HG02970 (cell line): Measurements from ENCODE around the gene ZFP28.

Source experiments
- ATAC-seq: cut with Tn5 transposase; IDR thresholded peaks from one replicate; pipeline ENCODE4 v1.9.1; 2021; ENCODE audit warnings: mild to moderate bottlenecking, moderate library complexity, moderate number of reproducible peaks; ENCODE audit not compliant: unreplicated experiment, low FRiP score

Gene ZFP28

DNA sequence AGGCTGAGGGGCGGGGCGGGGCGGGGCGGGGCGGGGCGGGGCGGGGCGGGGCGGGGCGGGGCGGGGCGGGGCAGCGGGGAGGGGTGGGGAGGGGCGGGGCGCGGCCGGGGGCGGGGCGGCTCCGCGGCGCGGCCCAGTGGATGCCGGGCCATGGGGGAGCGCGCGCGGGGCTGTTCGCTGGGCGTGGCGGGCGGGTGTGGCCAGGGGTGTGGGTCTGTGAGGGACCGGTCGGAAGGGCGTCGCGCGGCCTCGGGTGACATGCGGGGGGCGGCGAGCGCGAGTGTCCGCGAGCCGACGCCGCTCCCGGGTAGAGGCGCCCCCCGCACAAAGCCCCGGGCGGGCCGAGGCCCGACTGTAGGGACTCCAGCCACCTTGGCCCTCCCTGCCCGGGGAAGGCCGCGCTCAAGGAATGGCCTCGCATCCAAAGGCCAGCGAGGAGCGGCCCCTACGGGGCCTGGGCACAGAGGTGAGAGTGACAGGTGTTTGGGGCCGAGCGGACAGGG lies at the start of gene ZFP28:
ZFP28 (plus strand) TSS at position 188 of the 503 bp plus-strand sequence; CDS start at position 259, 71 bp downstream.
- ATAC-seq = peak; percentile 35

DNA sequence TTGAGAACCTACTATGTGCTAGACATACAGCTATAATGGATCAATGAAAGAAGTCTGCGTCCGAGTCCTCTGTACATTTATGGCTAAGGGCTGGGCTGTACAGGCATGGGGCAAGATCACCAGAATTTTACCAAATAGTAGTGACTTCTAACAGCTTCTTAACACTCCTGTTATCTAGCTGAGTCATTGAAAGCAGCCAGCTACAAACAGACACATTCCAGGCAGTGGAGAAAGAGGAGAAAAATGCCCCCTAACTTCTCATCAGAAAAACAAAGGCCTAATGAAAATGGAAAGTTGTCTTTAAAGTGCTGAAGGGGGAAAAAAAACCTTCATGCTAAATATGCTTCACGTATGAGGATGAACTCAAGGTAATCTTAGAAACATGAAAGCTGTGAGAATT lies 47.3 kb upstream of the ZFP28 start:
- ATAC-seq = no peak

DNA sequence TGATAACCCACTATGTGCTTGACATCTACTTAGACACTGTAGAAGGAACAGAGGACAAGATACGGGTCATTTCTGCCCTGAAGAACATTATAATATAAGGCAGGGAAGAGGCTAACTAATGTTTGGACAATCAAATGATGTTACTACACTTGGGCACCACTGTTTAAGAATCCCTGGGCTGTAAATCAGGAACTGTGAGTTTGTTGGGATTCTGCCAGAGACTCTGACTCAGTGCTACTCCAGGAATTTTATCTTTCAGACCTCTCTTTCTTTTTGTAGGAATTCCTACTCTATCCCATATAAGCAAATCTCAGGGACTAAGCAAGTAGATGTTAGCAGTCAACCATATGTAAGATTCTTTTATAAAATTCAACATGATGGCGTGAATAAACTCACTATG lies 34.2 kb upstream of the ZFP28 start:
- no peak for ATAC-seq

DNA sequence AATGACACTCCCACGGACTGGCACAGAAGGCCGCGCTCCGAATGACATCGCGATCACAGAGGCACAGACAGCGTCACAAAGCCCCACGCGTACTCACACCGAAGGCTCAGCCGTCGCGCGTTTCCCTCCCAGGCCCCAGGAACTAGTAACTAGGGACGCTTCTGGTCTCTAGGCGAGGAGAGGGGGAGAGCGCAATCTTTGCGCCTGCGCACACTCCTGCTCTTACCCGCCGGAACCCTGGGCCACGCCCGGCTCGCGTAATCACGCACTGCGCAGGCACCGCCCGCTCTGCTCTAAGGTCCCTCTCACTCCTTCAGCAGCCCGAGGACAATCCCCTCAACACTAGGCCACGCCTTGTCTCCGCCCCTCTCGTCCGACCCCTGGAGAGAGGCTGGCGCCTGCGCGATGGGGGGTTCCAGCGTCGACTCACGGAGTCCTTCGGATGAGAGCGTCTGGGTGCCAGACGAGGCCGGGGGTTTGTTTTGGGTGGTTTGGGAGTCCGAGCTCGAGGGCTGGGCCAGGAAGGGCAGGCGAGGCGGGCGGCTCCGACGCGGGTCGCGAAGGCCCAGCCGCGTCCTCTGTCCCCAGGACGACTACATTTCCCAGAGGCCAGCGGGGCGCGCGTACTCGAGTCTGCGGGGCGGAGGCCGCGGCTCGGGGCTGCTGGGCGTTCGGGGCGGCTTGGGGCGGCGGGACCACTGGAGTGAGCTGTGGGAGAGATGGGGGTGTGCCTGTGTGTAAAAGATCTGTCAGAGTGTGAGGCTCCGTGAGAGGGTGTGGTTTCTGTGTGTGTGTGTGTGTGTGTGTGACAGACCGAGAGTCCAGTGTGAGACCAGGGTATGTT lies 31.1 kb upstream of the ZFP28 start, which contains the start of gene ZNF471:
ZNF471 (plus strand) TSS at position 410 of the 844 bp plus-strand sequence. CDS start 3,717 bp downstream, outside the sequence.
- ATAC-seq = no peak

DNA sequence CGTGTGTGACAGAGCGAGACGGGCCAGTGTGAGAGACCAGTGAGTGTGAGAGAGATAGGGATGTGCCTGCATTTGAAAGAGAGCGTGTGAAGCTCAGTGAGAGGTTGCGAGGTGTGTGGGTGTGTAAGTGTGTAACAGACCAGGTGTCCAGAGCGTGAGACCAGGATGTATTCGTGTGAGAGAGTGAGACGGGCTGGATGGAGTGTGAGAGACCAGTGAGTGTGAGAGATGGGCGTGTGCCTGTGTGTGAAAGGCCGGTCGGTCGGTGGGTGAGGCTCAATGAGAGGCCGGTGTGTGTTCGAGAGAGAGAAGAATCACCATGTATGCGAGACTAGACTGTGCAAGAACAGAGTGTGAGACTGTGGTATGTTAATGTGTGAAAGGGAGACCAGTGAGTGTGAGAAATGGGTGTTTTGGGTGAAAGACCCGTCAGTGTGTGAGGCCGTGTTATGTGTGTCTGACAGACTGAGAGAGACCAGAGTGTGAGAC lies 30.4 kb upstream of the ZFP28 start:
- ATAC-seq = no peak

DNA sequence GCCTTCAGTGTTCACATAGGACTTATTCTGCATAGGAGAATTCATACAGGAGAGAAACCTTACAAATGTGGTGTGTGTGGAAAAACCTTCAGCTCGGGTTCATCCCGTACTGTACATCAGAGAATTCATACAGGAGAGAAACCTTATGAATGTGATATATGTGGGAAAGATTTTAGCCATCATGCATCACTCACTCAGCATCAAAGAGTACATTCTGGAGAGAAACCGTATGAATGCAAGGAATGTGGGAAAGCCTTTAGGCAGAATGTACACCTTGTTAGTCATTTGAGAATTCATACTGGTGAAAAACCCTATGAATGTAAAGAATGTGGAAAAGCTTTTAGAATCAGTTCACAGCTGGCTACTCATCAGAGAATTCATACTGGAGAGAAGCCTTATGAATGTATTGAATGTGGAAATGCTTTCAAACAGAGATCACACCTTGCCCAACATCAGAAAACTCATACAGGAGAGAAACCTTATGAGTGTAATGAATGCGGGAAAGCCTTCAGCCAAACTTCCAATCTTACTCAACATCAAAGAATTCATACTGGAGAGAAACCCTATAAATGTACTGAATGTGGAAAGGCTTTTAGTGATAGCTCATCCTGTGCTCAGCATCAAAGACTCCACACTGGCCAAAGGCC lies 13.4 kb upstream of the ZFP28 start:
- no peak for ATAC-seq

DNA sequence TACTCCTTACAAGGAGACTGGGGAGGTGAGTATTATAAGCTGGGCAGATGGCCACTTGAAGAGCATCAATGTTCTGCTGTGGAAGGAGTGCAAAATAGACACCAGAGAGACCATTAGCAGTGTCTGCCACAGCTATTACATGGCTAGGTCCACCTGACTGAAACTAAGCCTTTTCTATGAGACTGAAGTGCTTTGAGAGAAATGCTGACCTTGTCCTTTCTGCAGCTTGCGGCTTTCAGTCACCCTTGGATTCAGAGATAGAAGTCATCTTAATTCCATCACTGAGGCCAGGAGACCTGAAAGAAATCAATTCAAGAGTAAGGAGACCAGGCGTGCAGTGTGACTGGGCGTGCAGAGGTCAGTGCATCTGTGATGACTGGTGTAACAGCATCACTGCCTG lies 1.3 kb upstream of the ZFP28 start:
- no peak for ATAC-seq

DNA sequence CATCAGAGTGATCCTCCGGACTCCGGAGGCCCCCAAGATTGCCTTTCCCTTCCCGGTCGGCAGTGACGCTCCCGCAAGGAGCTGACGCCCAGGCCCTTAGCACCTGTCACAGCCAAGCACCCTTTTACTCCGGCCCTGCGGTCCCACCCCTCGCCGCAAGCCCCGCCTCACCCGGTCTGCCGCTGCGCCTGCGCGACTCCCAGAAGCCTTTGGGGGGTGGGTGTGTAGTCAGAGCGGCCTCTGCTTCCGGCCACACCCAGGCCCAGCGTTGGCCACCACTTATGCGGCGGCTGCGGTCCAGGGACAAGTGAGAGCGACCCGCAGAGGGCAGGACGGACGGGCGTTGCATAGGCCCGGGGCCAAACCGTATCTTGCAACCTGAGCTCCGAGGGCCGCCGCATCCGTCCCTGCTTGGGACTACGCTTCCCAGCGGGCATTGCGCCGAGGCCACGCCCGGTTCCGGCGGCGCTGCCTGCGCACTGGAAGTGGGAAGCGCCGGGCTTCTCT lies 441 bp upstream of the ZFP28 start:
- ATAC-seq = peak; percentile 89

DNA sequence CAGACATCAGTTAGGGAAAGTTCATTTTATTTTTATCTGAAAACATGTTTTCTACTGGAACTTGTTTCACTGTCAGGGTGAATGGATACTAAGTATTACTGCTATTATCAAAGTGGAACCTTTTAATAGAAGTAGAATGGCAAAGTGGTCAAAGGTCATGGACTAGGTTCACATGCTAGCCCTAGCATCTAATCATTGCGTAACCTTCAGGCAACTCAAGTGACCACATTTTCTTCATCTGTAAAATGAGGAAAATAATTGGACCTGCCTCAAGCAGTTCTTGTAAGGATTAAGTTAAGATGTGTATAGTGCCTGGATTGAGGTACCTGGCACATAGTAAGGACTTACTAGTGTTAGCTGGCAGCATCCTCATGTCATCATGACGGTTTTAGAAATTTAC lies 5.0 kb downstream of the ZFP28 start:
- no peak for ATAC-seq

DNA sequence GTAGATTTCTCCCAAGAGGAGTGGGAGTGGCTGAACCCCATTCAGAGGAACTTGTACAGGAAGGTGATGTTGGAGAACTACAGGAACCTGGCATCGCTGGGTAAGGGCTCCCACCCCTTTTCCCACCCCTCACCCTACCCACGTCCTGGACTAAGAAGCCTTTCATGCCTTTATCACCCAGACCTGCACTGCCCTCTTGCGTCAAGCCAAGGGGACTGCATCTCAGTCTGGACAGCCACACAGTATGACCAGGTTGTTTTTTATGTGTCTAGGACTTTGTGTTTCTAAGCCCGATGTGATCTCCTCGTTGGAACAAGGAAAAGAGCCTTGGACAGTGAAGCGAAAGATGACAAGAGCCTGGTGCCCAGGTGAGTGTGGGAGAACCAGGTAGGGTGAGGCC lies 8.8 kb downstream of the ZFP28 start:
- ATAC-seq = no peak

DNA sequence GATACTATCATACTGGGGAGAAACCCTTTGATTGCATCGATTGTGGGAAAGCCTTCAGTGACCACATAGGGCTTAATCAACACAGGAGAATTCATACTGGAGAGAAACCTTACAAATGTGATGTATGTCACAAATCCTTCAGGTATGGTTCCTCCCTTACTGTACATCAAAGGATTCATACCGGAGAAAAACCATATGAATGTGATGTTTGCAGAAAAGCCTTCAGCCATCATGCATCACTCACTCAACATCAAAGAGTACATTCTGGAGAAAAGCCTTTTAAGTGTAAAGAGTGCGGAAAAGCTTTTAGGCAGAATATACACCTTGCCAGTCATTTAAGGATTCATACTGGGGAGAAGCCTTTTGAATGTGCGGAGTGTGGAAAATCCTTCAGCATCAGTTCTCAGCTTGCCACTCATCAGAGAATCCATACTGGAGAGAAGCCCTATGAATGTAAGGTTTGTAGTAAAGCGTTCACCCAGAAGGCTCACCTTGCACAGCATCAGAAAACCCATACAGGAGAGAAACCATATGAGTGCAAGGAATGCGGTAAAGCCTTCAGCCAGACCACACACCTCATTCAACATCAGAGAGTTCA lies 15.6 kb downstream of the ZFP28 start:
- no peak for ATAC-seq

DNA sequence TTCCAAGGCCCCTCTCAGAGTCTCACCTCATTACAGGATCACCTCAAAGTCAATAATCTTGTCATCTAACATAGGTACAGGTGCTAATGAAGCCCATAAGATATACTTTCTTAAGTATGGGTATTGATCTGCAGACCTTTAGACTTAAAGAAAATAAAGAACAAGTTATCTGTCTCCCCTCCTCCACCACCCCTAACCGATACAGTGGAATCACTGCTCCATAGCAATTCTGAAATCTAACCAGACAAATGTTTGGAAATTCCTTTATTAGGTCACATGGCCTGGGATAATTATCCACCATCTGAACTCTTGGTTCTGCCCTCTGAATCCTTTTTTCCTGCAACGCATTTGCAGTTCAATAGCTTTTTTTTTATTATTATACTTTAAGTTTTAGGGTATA lies 24.0 kb downstream of the ZFP28 start:
- ATAC-seq = no peak

DNA sequence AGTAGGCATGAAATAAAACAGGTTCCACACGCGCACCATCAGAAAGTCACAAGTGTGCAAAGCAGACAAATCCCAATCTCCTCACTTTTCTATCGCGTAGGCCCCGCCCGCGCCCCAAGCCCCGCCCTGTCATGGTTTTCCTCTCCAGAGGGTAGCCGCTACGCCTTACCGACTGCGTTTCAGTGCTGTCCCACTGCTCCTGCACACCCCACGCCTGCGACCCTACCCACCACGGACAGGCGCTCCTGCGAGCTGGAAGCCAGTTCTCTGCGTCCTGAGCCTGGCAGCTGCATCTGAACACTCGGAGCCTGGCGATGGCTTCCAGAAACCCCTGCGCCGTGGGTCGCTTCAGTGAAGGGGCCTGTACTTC lies 28.1 kb downstream of the ZFP28 start:
- ATAC-seq = peak; percentile 19

DNA sequence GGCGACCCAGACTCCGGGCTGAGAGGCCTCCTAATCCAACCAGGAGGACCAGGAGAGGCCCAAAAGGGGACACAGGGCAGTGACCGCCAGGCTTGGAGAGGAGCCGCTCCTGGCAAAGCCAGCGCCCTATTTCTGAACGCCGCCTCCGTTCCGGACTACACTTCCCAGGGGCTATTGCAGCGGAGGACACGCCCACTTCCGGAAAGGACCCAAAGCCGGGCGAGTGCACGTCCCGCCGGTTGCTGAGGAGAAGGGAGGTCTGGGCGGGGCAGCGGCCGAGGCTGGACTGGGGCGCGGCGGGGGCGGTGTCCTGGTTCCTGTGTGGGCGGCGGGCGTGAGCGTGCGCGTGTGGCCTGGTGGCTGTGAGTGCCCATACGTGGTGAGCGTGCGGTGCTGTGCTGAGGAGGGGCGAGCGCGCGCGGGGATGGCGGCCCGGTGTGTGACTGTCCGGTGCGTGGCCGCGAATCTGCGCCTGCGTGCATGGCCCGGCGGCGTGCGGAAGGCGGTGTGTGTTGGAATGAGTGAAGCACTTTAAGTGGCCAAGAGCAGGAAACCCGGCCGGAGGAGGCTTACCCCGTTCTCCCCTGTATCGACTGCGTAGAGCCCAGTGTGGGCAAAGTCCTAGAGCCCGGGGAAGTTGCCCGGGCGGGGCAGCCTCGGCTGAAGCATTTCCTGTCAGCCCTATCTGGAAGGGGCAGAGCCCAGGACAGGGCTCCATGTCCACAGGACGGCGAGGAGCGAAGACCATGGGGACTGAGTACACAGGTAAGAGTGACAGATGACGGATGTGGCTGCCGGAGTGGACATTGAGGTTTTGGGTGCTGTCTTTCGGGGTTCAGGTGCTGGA lies 28.7 kb downstream of the ZFP28 start, which contains the start of gene ZNF470:
ZNF470 (plus strand) TSS at position 195 of the 847 bp plus-strand sequence. CDS start 2,844 bp downstream, outside the sequence.
- ATAC-seq = peak; percentile 97

DNA sequence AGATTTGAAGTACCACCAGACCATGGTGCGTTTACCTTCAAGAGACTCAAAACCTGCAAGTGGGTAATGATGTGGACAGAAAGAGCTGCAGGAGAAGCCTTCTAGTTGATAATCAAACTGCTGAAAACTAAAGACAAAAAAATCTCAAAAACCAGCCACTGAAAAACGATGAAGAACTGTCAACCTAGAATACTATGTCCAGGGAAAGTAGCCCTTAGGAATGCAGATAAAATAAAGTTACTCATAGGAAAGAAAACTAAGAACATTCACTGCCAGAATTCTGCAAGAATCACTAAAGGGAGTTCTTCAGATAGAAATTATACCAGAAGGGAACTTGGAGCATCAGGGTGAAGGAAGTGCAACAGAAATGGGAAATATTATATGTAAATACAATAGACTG lies 33.8 kb downstream of the ZFP28 start:
- no peak for ATAC-seq

DNA sequence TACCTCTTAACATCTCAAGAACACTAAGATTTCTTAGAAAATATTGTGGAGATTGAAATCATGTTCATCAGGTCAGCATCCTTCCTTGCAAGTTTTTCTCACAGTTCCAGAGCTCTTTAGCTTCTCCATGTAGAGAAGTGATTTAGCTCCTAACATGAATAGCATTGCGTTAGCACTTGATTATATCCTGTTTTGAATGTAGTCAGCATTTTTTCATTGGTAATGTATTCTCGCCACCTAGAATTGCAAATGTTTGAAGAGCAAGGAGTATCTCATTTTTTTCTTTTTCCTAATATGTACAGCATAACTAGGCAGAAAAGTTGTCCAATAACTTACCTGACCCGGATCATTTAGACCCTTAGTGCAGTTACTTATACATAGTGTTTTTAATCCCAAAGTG lies 35.2 kb downstream of the ZFP28 start:
- no peak for ATAC-seq

DNA sequence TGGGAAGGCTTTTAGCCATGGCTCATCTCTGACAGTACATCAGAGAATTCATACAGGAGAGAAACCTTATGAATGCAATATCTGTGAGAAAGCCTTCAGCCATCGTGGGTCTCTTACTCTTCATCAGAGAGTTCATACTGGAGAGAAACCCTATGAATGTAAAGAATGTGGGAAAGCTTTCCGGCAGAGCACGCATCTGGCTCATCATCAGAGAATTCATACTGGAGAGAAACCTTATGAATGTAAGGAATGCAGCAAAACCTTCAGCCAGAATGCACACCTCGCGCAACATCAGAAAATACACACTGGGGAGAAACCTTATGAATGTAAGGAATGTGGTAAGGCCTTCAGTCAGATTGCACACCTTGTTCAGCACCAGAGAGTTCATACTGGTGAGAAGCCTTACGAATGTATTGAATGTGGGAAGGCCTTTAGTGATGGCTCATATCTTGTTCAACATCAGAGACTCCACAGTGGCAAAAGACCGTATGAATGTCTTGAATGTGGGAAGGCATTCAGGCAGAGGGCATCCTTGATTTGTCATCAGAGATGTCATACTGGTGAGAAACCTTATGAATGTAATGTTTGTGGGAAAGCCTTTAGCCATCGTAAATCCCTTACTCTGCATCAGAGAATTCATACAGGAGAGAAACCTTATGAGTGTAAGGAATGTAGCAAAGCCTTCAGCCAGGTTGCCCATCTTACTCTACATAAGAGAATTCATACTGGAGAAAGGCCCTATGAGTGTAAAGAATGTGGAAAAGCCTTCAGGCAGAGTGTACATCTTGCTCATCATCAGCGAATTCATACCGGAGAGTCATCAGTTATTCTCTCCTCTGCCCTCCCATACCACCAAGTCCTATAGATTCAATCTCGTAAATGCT lies 39.2 kb downstream of the ZFP28 start:
- ATAC-seq = no peak

DNA sequence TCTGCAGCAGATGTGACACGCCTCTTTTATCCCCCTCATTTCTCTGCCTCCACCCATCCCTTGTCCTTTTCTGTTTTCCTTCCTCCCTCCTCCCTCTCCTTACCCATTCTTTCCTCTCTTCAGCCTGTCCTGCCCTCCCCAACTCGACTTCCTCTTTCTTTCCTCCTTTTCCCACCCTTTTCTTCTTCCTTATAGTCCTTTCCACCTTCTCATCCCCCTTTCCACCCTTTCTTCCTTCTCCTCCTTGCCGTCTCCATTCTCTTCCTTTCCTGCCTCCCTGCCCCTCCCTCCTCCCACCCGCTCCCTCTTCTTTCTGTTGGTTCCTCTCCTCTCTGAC lies 55.7 kb downstream of the ZFP28 start:
- no peak for ATAC-seq
